ENCODE data around the gene TRMT44. TPM values are rescaled to one million over a fixed set of nuclear protein-coding genes. Genes with fewer than 3 reads are reported as not detected.

The TRMT44 gene
- polyA plus RNA-seq, 1 experiment, result 7.1 TPM

DNA sequence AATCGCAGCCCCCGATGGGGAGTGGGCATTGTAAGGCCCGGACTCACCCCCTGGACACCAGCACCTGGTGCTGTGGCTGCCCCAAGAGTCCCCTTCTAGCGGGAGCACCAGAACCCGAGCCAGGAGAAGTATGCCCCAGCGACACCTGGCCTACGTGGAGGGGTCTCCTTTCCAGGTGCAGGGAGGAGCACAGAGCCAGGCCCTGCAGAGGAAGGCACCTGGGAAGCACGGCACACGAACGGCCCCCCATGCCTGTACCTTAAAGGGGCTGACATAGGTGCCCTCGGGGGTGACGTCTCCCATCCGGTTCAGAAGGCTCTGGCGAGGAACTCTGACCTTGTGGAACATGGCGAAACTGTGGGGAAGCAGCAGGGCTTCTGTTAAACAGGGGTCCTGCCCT, 41.3 kb upstream of the TRMT44 start:
- no peak overlapping the region for H3K4me3 ChIP-seq (ENCODE audit: low read depth, low read length)
- ChIA-PET CTCF (interaction anchor here (0.8 to 1.5 kb wide), 2 partner anchors 157 to 175 kb away, joined by 3 to 4 read pairs; no protein-coding TSS in a partner anchor), POLR2A (no interaction called here)
- H3K27me3 ChIP-seq (ENCODE audit: control insufficient read depth, insufficient read depth, low read length), result no peaks in the 10 kb centered on the region
- TF ChIP-seq, protein P1, sequence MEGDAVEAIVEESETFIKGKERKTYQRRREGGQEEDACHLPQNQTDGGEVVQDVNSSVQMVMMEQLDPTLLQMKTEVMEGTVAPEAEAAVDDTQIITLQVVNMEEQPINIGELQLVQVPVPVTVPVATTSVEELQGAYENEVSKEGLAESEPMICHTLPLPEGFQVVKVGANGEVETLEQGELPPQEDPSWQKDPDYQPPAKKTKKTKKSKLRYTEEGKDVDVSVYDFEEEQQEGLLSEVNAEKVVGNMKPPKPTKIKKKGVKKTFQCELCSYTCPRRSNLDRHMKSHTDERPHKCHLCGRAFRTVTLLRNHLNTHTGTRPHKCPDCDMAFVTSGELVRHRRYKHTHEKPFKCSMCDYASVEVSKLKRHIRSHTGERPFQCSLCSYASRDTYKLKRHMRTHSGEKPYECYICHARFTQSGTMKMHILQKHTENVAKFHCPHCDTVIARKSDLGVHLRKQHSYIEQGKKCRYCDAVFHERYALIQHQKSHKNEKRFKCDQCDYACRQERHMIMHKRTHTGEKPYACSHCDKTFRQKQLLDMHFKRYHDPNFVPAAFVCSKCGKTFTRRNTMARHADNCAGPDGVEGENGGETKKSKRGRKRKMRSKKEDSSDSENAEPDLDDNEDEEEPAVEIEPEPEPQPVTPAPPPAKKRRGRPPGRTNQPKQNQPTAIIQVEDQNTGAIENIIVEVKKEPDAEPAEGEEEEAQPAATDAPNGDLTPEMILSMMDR (IDR thresholded peaks at IDR 0.05; ENCODE audit: insufficient read depth, low read depth, low read length), result no peak
- peaks cover 16% of the 10 kb centered on the region for H3K36me3 ChIP-seq (ENCODE audit: control insufficient read depth, insufficient read depth, low read length)
- no peak for DNase-seq (ENCODE audit: low read depth)

DNA sequence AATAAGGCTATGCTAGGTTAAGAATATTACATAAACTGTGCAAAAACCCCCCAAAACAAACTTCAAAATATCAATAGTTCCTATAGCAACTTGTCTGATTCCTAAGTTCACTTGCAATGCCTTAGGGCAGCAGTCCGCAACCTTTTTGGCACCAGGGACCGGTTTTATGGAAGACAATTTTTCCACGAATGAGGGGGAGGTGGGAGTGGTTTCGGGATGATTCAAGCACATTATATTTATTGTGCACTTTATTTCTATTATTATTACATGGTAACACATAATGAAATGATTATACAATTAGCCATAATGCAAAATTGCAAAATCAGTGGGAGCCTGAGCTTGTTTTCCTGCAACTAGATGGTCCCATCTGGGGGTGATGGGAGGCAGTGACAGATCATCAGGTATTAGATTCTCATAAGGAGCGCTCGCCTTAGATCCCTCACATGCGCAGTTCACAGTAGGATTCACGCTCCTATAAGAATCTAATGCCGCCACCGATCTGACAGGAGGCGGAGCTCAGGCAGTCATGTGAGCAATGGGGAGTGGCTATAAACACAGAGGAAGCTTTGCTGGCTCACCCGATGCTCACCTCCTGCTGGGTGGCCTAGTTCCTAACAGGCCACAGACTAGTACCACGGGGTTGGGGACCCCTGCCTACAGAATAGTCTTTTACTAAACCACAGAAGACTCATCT, 39.8 kb upstream of the TRMT44 start:
- CTCF ChIA-PET, result interaction anchor here (0.6 to 6.3 kb wide), 7 partner anchors 10 to 1763 kb away, joined by 3 to 76 read pairs (median 5); no protein-coding TSS in a partner anchor
- no peak for DNase-seq (ENCODE audit: low read depth)

DNA sequence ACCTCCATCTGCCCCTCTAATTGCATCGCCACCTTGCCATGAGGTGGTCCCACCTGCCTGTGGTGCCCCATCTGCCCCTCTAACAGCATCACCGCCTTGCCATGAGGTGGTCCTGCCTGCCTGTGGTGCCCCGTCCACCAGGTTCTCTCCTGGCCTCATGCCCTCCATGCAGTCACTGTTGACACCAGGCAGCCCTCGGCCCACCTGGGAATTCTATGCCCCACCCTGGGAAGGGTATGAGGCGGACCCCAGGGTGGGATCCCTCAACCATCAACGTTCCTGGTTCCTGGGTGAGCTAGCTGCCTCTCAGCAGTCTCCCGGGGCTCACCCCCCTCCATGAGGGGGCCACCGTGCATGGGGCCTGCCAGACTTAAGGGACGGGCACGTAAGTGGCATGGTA, 38.9 kb upstream of the TRMT44 start:
- H3K4me3 ChIP-seq (ENCODE audit: low read depth, low read length), result no peak overlapping the region
- no peak for DNase-seq (ENCODE audit: low read depth)
- peaks cover 18% of the 10 kb centered on the region for H3K36me3 ChIP-seq (ENCODE audit: control insufficient read depth, insufficient read depth, low read length)
- no peaks in the 10 kb centered on the region for H3K27me3 ChIP-seq (ENCODE audit: control insufficient read depth, insufficient read depth, low read length)
- ChIA-PET CTCF (interaction anchor here (1.0 to 6.3 kb wide), 13 partner anchors 7 to 225 kb away, joined by 3 to 76 read pairs (median 6); no protein-coding TSS in a partner anchor), POLR2A (no interaction called here)
- TF ChIP-seq, protein P1 (IDR thresholded peaks at IDR 0.05; ENCODE audit: insufficient read depth, low read depth, low read length), result no peak

More for the DNA sequence above, 39.8 kb upstream of the TRMT44 start:
- Histone ChIP-seq H3K27me3 (ENCODE audit: control insufficient read depth, insufficient read depth, low read length) (no peaks in the 10 kb centered on the region), H3K4me3 (ENCODE audit: low read depth, low read length) (no peak overlapping the region), H3K36me3 (ENCODE audit: control insufficient read depth, insufficient read depth, low read length) (peaks cover 21% of the 10 kb centered on the region)
- TF ChIP-seq, protein P1 (IDR thresholded peaks at IDR 0.05; ENCODE audit: insufficient read depth, low read depth, low read length), result no peak
- POLR2A ChIA-PET, result no interaction called here

DNA sequence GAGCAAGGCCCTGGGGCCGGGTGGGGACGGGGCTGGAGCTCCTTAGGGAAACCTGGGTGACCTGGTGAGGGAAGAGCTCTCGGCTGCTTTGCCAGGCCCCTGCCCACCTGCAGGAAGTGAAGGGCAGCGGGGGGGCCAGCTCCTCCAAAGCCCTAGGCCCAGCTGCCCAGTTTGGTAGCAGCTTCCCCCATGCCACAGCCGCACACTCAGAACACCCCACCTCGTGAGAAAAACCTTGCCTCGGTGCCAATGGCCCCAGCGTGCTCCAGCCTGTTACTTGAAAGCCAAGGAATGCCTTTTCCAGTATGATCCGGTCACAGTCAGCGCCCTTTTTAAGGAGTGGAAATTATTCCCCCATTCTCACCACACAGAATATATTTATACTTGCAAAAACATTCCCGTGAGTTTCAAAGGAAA, 38.4 kb upstream of the TRMT44 start:
- TF ChIP-seq, protein P1 (IDR thresholded peaks at IDR 0.05; ENCODE audit: insufficient read depth, low read depth, low read length), result no peak
- DNase-seq (ENCODE audit: low read depth), result no peak
- Histone ChIP-seq H3K4me3 (ENCODE audit: low read depth, low read length) (no peak overlapping the region), H3K27me3 (ENCODE audit: control insufficient read depth, insufficient read depth, low read length) (no peaks in the 10 kb centered on the region), H3K36me3 (ENCODE audit: control insufficient read depth, insufficient read depth, low read length) (peaks cover 17% of the 10 kb centered on the region)
- ChIA-PET CTCF (interaction anchor here (0.9 to 6.3 kb wide), 23 partner anchors 8 to 225 kb away, joined by 3 to 76 read pairs (median 6); no protein-coding TSS in a partner anchor), POLR2A (no interaction called here)

DNA sequence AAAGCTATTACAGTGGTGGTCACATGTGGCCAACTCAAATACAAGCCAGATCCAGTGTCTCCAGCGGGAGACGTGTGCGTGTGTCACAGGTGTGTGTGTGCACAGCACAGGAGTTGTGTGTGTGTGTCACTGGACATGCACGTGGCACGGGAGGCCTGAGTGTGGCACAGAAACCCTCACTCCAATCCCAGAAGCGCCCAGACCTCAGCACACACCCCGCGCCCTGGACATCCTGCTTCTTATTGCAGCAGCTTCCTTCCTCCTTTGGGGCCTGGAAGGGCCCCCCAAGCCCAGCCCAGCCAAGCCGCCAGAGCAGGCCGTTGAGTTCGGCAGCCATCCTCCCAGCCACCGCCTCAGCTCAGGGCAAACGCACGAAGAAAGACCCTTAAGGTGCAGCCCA, 37.9 kb upstream of the TRMT44 start:
- H3K4me3 ChIP-seq (ENCODE audit: low read depth, low read length), result no peak overlapping the region
- ChIA-PET POLR2A (no interaction called here), CTCF (interaction anchor here (0.7 to 6.3 kb wide), 32 partner anchors 8 to 226 kb away, joined by 3 to 76 read pairs (median 6); no protein-coding TSS in a partner anchor)
- H3K27me3 ChIP-seq (ENCODE audit: control insufficient read depth, insufficient read depth, low read length), result no peaks in the 10 kb centered on the region
- TF ChIP-seq, protein P1 (IDR thresholded peaks at IDR 0.05; ENCODE audit: insufficient read depth, low read depth, low read length), result no peak
- peaks cover 16% of the 10 kb centered on the region for H3K36me3 ChIP-seq (ENCODE audit: control insufficient read depth, insufficient read depth, low read length)
- no peak for DNase-seq (ENCODE audit: low read depth)
